GM18520 (cell line): Measurements from ENCODE around the gene DONSON.
A peak's percentile ranks its signal among the peaks of the same experiment; 100 is the strongest.
"Not testable (repeated sequence)": the region's sequence is repeated elsewhere in the genome, so short reads cannot be mapped to it uniquely, and the experiment has no call there.

ENCODE experiments used
- ATAC-seq: cut with Tn5 transposase; IDR thresholded peaks from one replicate; pipeline ENCODE4 v1.9.1; 2021; ENCODE audit not compliant: unreplicated experiment

The DONSON gene, protein sequence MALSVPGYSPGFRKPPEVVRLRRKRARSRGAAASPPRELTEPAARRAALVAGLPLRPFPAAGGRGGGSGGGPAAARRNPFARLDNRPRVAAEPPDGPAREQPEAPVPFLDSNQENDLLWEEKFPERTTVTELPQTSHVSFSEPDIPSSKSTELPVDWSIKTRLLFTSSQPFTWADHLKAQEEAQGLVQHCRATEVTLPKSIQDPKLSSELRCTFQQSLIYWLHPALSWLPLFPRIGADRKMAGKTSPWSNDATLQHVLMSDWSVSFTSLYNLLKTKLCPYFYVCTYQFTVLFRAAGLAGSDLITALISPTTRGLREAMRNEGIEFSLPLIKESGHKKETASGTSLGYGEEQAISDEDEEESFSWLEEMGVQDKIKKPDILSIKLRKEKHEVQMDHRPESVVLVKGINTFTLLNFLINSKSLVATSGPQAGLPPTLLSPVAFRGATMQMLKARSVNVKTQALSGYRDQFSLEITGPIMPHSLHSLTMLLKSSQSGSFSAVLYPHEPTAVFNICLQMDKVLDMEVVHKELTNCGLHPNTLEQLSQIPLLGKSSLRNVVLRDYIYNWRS

GRCh38 chr21:33588485-33589335, at the start of gene DONSON:
DONSON (minus strand) TSS chr21:33588684; CDS start chr21:33588641, 43 bp downstream.
- ATAC-seq = peak; percentile 90

DNA sequence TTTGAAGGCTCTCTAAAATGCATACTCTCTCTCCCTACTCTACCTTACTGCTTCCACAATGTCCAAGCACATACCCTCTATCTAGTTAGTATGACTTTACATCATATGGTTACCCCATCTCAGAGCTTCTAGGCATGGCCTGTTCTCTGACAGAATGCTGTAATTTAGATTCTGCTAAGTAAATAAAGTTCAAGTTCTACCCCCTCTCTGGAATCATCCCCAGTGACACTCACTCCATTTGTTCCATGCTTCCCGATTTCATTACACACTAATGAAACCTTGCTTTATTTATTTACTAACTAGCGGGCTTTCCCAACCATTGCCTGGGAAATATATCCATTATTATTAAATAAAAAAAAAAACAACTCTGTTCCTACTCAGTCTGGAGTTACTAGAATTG, 45.8 kb upstream of the DONSON start:
- ATAC-seq = no peak

DNA sequence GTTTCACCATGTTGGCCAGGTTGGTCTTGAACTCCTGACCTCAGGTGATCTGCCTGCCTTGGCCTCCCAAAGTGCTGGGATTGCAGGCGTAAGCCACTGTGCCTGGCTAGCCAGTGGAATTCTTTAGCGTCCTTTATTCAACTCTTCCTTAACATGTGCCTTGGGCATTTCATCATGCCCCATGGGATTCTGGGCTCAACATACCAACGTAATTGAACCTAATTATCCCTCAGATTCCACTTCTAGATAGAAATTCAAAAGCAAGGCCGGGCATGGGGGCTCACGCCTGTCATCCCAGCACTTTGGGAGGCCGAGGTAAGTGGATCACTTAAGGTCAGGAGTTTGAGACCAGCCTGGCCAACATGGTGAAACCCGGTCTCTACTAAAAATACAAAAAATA, 37.7 kb upstream of the DONSON start:
- not testable (repeated sequence) for ATAC-seq

- ATAC-seq = no peak
These were observed 33.8 kb upstream of the DONSON start for GRCh38 chr21:33622253-33622652.

GRCh38 chr21:33619726-33620125, 31.2 kb upstream of the DONSON start:
- no peak for ATAC-seq

DNA sequence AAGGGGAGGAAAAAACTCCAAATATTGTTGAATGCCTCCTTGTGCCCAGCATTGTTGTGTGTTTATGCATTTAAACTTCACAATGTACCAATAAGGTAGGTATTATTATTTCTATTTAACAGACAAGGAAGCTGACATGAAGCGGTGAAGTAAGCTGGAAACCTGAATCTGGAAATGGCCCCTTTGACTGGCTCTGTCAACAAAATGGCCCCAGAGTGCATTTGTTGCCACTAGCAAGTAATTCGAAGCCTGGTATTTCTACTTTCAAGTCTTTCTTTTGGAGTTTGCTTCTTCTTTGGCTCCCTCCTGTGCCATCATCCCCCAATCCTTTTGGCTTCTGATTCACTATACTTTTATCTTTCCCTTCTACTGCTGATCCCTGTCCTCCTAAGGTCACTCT, 29.9 kb upstream of the DONSON start:
- no peak for ATAC-seq

GRCh38 chr21:33617565-33617964, 29.1 kb upstream of the DONSON start:
- ATAC-seq = not testable (repeated sequence)

DNA sequence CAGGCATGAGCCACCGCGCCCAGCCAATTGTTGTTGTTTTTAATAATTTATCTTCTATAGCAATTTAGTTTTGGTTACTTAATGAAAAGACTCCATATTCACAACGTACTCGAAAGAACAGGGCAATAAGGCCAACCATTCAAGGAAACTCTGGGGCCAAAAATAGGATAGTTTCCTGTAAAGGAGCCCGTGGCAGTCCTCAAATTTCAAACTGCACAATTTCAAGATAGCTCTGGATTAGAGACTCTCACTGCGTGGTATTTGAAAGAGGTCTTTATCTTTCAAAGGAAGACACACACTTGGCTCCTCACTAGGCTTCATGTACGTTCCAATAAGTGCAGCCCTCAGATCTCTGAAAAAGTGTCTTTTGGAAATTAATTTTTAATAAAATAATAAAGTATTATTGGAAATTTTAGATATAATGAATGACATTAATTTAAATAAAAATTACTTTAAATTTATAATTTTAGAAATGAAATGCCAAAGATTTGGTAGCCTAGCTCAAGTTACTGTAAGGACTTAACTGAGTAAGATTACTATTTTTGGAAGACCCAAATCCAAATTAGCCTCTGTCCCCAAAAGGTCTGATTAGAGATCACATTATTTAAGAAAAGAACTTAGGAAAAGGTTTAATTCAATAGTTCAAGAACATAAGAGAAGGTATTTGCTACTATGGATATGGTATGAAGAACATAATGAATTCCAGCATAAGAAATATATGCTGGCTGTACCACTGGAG, 22.7 kb upstream of the DONSON start:
- no peak for ATAC-seq

DNA sequence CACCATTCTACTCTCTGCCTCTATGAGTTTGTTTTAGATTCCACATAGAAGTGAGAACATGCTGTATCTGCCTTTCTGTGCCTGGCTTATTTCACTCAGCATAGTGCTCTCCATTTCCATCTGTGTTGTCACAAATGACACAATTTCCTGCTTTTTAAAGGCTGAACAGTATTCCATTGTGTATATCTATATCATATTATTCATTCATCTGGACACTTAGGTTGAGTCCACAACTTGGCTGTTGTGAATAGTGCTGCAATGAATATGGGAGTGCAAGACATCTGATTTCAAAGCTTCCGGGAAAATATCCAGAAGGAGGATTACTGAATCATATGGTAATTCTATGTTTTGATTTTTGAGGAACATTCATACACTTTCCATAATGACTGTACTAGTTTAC, 20.1 kb upstream of the DONSON start:
- ATAC-seq = no peak

- ATAC-seq = no peak
These were observed 9.6 kb upstream of the DONSON start for GRCh38 chr21:33598051-33598450.

- peak; percentile 4 for ATAC-seq
These were observed 546 bp downstream of the DONSON start for GRCh38 chr21:33587792-33588484.

DNA sequence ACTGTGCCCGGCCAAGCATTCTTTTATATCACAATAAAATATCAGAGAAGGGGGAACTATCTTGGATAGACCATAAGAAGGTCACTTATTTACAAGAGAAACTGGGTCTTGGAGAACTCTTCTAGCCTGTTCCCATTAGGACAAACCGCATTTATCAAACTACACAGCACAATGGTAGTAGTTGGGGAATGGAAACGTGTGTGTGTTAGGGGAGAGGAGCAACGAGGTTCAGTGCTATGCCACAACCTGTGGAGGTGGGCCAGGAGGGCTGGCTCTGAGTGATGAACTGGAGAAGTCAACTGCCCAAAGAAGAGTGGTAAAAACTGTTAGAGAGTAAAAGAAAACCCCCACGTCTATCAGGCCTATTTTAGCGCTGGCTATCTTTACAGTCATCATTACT, 1.6 kb downstream of the DONSON start:
- ATAC-seq = no peak

GRCh38 chr21:33584455-33584854, 4.0 kb downstream of the DONSON start:
- no peak for ATAC-seq

GRCh38 chr21:33578959-33579542, 9.4 kb downstream of the DONSON start:
- ATAC-seq = no peak

DNA sequence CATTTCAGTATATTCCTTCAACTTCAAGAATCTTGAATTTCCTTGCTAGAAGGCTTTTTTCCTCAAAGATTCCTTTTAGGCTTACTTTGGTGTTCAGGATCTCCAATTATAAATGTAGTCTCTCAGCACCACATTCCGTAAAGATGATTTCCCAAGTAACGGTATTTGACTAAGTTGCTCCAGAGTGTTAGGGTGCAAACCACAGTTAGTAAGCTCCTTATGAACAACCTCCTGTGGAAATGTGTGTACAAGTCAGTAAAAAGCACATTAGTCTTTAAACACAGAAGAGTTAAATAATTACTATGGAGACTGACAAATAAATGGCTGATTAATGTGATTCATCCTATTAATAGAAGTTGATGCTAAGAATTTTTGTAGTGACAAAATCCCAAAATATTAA, 10.3 kb downstream of the DONSON start:
- ATAC-seq = no peak

GRCh38 chr21:33576741-33577141, 11.7 kb downstream of the DONSON start:
- not testable (repeated sequence) for ATAC-seq

DNA sequence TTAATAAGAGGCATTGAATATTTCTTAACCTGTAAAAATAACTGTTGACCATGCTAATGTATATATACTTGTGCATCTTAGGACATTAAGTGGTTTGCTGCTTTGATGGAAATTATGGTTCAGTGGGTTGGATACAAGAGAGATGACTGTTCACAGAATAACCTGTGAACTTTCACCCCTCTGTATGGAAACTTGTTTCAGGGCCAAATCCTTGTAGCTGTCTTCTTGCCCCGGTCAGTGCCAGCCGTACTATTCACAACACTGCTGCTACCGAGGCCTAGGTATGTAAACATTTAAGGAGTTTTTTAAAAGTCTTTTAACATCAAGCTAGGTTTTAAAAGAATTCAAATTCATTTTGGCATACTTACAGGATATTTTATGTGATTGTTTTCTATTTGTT, 16.1 kb downstream of the DONSON start:
- ATAC-seq = no peak

- ATAC-seq = no peak
These were observed 18.5 kb downstream of the DONSON start for GRCh38 chr21:33569991-33570390.

DNA sequence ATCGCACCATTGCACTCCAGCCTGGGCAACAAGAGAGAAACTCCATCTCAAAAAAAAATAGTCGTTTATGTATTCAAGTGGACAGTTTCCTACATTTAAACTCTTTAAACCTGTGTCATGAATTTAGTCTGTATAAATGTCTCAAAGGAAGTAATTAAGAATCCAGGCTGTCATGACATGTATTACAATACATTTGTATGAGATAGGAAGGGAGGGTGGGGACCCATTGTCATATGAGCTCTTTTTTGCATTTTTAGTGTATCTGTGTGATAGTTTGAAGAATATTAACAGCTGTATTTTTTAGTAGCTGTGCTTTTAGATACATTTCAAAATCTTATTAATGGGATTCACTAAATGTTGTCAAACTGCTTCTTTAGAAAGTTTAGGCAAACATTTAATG, 20.0 kb downstream of the DONSON start:
- no peak for ATAC-seq

DNA sequence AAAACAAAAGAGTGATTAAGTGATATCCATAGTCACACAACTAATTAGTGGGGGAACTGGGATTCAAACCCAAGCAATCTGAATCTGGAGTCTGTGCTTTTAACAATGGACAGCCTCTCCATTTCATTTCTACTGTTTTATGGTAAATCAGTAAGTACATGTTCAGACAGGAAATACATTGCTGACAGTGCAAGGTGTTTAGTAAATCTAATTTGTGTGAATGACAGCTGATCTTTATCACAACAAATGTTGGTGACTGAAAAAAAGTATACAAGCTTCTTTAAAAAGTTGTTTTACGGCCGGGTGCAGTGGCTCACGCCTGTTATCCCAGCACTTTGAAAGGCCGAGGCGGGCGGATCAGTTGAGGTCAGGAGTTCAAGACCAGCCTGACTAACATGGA, 20.6 kb downstream of the DONSON start:
- ATAC-seq = no peak
